ENCODE measurements around the gene NEFH.
"Not testable (repeated sequence)": the region's sequence is repeated elsewhere in the genome, so short reads cannot be mapped to it uniquely, and the experiment has no call there.

NEFH gene
- 2.8 to 9.6 reads per million in 2 experiments for total RNA-seq

GRCh38 chr22:29479417-29480261, at the start of gene NEFH:
Gene NEFH (plus strand): TSS chr22:29480218. CDS start chr22:29480263, 45 bp downstream.
- no peak for DNase-seq (ENCODE audit: low read depth)

- DNase-seq (ENCODE audit: low read depth), result no peak
Measured at GRCh38 chr22:29431986-29432385, 48.0 kb upstream of the NEFH start.

- DNase-seq (ENCODE audit: low read depth), result no peak
Measured at GRCh38 chr22:29433856-29434255, 46.2 kb upstream of the NEFH start.

- no peak for DNase-seq (ENCODE audit: low read depth)
Measured at GRCh38 chr22:29434288-29434687, 45.7 kb upstream of the NEFH start.

GRCh38 chr22:29435236-29436136, 44.5 kb upstream of the NEFH start:
- DNase-seq (ENCODE audit: low read depth), result no peak

GRCh38 chr22:29438283-29438682, 41.7 kb upstream of the NEFH start, which contains the start of gene RFPL1:
Gene RFPL1 (plus strand): TSS chr22:29438583.
- not testable (repeated sequence) for DNase-seq (ENCODE audit: low read depth)

GRCh38 chr22:29442976-29443375, 37.0 kb upstream of the NEFH start:
- DNase-seq (ENCODE audit: low read depth), result no peak

- no peak for DNase-seq (ENCODE audit: low read depth)
Measured at GRCh38 chr22:29443452-29443851, 36.6 kb upstream of the NEFH start.

- DNase-seq (ENCODE audit: low read depth), result no peak
Measured at GRCh38 chr22:29443861-29444792, 35.9 kb upstream of the NEFH start.

GRCh38 chr22:29445508-29445907, 34.5 kb upstream of the NEFH start:
- no peak for DNase-seq (ENCODE audit: low read depth)

GRCh38 chr22:29447906-29448305, 32.1 kb upstream of the NEFH start:
- DNase-seq (ENCODE audit: low read depth), result no peak

GRCh38 chr22:29449296-29449875, 30.6 kb upstream of the NEFH start:
- no peak for DNase-seq (ENCODE audit: low read depth)

GRCh38 chr22:29450222-29450621, 29.8 kb upstream of the NEFH start:
- DNase-seq (ENCODE audit: low read depth), result no peak

GRCh38 chr22:29451863-29452262, 28.2 kb upstream of the NEFH start:
- no peak for DNase-seq (ENCODE audit: low read depth)

- DNase-seq (ENCODE audit: low read depth), result no peak
Measured at GRCh38 chr22:29454276-29454675, 25.7 kb upstream of the NEFH start.

GRCh38 chr22:29456211-29456671, 23.8 kb upstream of the NEFH start:
- DNase-seq (ENCODE audit: low read depth), result no peak

GRCh38 chr22:29457730-29458129, 22.3 kb upstream of the NEFH start:
- no peak for DNase-seq (ENCODE audit: low read depth)

GRCh38 chr22:29458551-29458950, 21.5 kb upstream of the NEFH start:
- no peak for DNase-seq (ENCODE audit: low read depth)

- no peak for DNase-seq (ENCODE audit: low read depth)
Measured at GRCh38 chr22:29459773-29460172, 20.2 kb upstream of the NEFH start.

GRCh38 chr22:29461263-29461662, 18.8 kb upstream of the NEFH start:
- no peak for DNase-seq (ENCODE audit: low read depth)

GRCh38 chr22:29463629-29464028, 16.4 kb upstream of the NEFH start:
- DNase-seq (ENCODE audit: low read depth), result no peak

All from T follicular helper cell (primary cell).